Adrenal gland (tissue), 12 donors: ENCODE measurements around the gene DOCK4. TPM values are rescaled to one million over a fixed set of nuclear protein-coding genes. Genes with fewer than 3 reads are reported as not detected.

ENCODE experiments used
- DNase-seq, 7 donors: peaks; one replicate each; pipeline ENCODE4 v3.0.0-alpha.2; 2019 to 2020
- H3K27ac ChIP-seq, 5 donors: fragments of 200-600 bp; sonication (generic) in 4 of 5; 1 replicate in 3 of 5; 2 replicates in 2 of 5; pipeline versions ENCODE4 v1.5.1 to v1.8.0; 2016 to 2020; ENCODE audit warnings: mild to moderate bottlenecking in 1 of 5
- H3K27me3 ChIP-seq: fragments of 200-600 bp; 2 replicates; pipeline ENCODE4 v1.8.0; 2021
- H3K36me3 ChIP-seq, 2 donors: fragments of 200-600 bp; replicated peaks in 1 of 2; 1 replicate in 1 of 2; 2 replicates in 1 of 2; pipeline versions ENCODE4 v1.5.1 to v1.8.0; 2018 to 2022
- H3K4me1 ChIP-seq, 2 donors: fragments of 200-600 bp; replicated peaks in 1 of 2; 1 replicate in 1 of 2; 2 replicates in 1 of 2; pipeline versions ENCODE4 v1.5.1 to v1.8.0; 2018 to 2021
- H3K4me3 ChIP-seq, 4 donors: fragments of 200-600 bp; sonication (generic) in 3 of 4; one replicate each; pipeline ENCODE4 v1.5.1; 2016 to 2018
- H3K9me3 ChIP-seq, 3 donors: fragments of 200-600 bp; sonication (generic) in 1 of 3; replicated peaks in 1 of 3; 1 replicate in 2 of 3; 2 replicates in 1 of 3; pipeline versions ENCODE4 v1.5.1 to v1.8.0; 2016 to 2021
- CTCF ChIP-seq, 6 experiments: fragments of 450-650 bp in 4 of 6; fragments of 200-600 bp in 2 of 6; sonication (generic) in 1 of 6; IDR thresholded peaks; 1 replicate in 5 of 6; 2 replicates in 1 of 6; pipeline versions ENCODE4 v1.5.1 to v1.8.0; 2016 to 2021; ENCODE audit warnings: antibody characterized with exemption in 6 of 6, mild to moderate bottlenecking in 2 of 6, moderate library complexity in 1 of 6
- POLR2A ChIP-seq, 2 donors: fragments of 450-650 bp; IDR thresholded peaks; one replicate each; pipeline ENCODE4 v1.6.1; 2017; ENCODE audit warnings: antibody characterized with exemption in 2 of 2, mild to moderate bottlenecking in 2 of 2, moderate library complexity in 1 of 2
- WGBS, 4 donors: extraction: QIAGEN DNeasy Blood & Tissue Kit in 2 of 4; methylation state at CpG; one replicate each; pipeline versions ENCODE4 v1.1.5 to v1.1.7; 2013 to 2017; 5-methylcytosine and 5-hydroxymethylcytosine counted together
- intact Hi-C, 2 donors: fragments of 100-400 bp; cut with DNase I; formaldehyde crosslinking; loops; one replicate each; pipeline versions ENCODE4 v1.14.1 to v1.15.0; 2022 to 2023
- polyA plus RNA-seq, 3 donors: library from polyadenylated mRNA; stranded (reverse); fragments of 200-250 nt in 2 of 3; fragments of 350-450 nt in 1 of 3; fragmentation: Illumina TruSeq in 1 of 3; extraction: RNeasy Lipid Tissue Mini Kit (QIAGEN cat#74804) in 1 of 3; gene quantifications; one replicate each; pipeline ENCODE4 v1.2.3, GENCODE V29; 2013 to 2014
- total RNA-seq, 9 donors: library from RNA; depleted of rRNA in 4 of 9; stranded (reverse); fragments of >200 nt in 4 of 9; fragments of 120-200 nt in 1 of 9; fragmentation: NEBNext Ultra II Directional in 1 of 9; extraction: Animal tissue kit (Norgen Biotek cat#: 25700) in 1 of 9; gene quantifications; one replicate each; pipeline versions ENCODE4 v1.1.0 to v1.2.4, GENCODE V29; 2013 to 2023
- donor health status: healthy with polysubstance abuse.
- donor health status: Bipolar disorder and iron deficiency.
- donor health status: DM: yes; HTN: yes; CAD: no.
- donor health status: DM: no; HTN: no; CAD: no.
- donor health status: DM: no; HTN: no; CAD: no.
- donor health status: DM: yes; HTN: yes; CAD: no.

The DOCK4 gene
- total and polyA plus RNA-seq, 12 donors, result 6.2 to 37.6 (median 21.1) TPM

DNA sequence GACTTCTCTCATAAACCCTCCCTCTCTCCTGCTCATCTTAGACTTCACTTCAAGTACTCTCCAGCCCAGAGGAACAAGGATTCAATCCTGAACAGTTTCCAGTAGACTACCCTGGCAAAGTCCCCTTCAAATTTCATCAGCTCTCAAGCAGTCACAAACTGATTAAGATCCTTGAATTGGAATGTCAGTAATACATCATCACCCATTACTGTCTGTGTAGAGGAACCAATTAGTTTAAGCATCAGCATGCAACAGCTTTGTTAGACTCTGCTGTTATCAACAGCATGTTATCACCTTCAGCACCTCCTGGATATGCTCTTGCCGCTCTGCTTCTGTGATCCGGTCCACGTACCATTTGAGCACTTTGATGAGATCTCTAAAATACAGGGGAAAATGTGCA is 336.9 kb downstream of the DOCK4 start:
- Histone ChIP-seq H3K9me3 (no peaks in the 10 kb centered on the region), H3K27ac (no peak overlapping the region), H3K4me3 (no peak overlapping the region), H3K4me1 (no peaks in the 10 kb centered on the region), H3K27me3 (no peaks in the 10 kb centered on the region), H3K36me3 (peaks cover 0 to 6% of the 10 kb centered on the region in 2 donors)
- intact Hi-C loops, result no loop called here
- no peak for TF ChIP-seq POLR2A (IDR thresholded peaks at IDR 0.05)
- TF ChIP-seq CTCF (IDR thresholded peaks at IDR 0.05), result no peak
- DNase-seq, result no peak
- 95 to 100% (median 98%) methylated on average over 3 of the region's 3 CpGs for WGBS, 4 donors

GRCh38 chr7:111867348-111867931 is 338.8 kb downstream of the DOCK4 start:
- H3K36me3 ChIP-seq, result peaks cover 0 to 11% of the 10 kb centered on the region in 2 donors
- no peaks in the 10 kb centered on the region for H3K27me3 ChIP-seq
- no peak overlapping the region for H3K4me3 ChIP-seq
- H3K27ac ChIP-seq, result no peak overlapping the region
- WGBS, 4 donors, result 67 to 81% (median 79%) methylated on average over 5 of the region's 5 CpGs
- intact Hi-C loops, result no loop called here
- DNase-seq, result no peak
- no peaks in the 10 kb centered on the region for H3K9me3 ChIP-seq
- TF ChIP-seq CTCF (IDR thresholded peaks at IDR 0.05), result no peak
- no peak for TF ChIP-seq POLR2A (IDR thresholded peaks at IDR 0.05)
- no peaks in the 10 kb centered on the region for H3K4me1 ChIP-seq

DNA sequence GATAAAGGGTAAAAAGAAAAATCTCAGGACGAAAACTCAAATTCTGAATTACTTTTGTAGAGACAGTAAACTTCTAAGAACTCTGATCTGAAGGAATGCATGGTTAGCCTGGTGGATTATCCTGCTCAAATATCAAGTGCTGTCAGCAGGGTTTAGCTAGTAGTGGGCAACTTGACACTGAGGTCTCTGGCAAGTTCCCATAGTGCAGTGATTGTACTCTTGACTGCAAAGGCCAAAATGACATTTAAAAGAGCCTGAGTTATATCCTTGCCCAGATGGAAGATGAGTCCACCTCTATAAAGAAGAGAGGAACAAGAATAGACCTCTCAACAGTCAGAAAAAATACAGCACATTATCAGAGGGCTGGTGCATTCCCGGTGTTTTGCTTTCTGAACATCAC is 339.4 kb downstream of the DOCK4 start:
- Histone ChIP-seq H3K4me3 (no peak overlapping the region), H3K4me1 (no peaks in the 10 kb centered on the region), H3K27ac (no peak overlapping the region), H3K36me3 (peaks cover 0 to 11% of the 10 kb centered on the region in 2 donors), H3K27me3 (no peaks in the 10 kb centered on the region), H3K9me3 (no peaks in the 10 kb centered on the region)
- WGBS, 4 donors, result 82 to 91% (median 87%) methylated on average over 2 of the region's 2 CpGs
- no peak for DNase-seq
- intact Hi-C loops, result no loop called here
- TF ChIP-seq CTCF (IDR thresholded peaks at IDR 0.05), result no peak
- TF ChIP-seq POLR2A (IDR thresholded peaks at IDR 0.05), result no peak

DNA sequence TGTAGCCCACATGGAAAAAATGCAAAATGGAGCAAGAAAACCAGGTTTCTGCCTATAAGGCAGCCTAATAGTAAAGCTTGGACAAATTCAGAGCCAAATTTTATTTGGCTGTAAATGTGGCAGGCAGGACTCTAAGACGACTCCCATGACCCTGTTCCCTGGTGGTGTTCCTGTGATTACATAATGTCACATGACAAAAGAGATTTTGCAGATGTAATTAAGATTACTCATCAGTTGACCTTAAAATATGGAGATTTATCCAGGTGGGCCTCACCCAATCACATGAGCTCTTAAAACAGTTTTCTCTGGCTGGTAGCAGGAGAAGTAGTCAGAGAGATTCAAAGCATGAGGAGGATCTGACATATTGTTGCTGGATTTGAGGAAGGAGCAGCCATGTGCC is 340.8 kb downstream of the DOCK4 start:
- H3K27me3 ChIP-seq, result no peaks in the 10 kb centered on the region
- no peaks in the 10 kb centered on the region for H3K9me3 ChIP-seq
- intact Hi-C loops, result no loop called here
- TF ChIP-seq POLR2A (IDR thresholded peaks at IDR 0.05) (no peak), CTCF (IDR thresholded peaks at IDR 0.05) (no peak)
- H3K36me3 ChIP-seq, result peaks cover 0 to 11% of the 10 kb centered on the region in 2 donors
- H3K27ac ChIP-seq, result no peak overlapping the region
- DNase-seq, result no peak
- no peaks in the 10 kb centered on the region for H3K4me1 ChIP-seq
- 15 to 32% (median 20%) methylated on average over 1 of the region's 1 CpG for WGBS, 4 donors
- no peak overlapping the region for H3K4me3 ChIP-seq
